ENCODE data around the gene TMEM26. TPM values are rescaled to one million over a fixed set of nuclear protein-coding genes. Genes with fewer than 3 reads are reported as not detected.

Gene TMEM26
- total and polyA plus RNA-seq, 2 of the 13 experiments (the other 11 are each of a cell fraction or from before 2014, with no cell fraction given), result not detected

DNA sequence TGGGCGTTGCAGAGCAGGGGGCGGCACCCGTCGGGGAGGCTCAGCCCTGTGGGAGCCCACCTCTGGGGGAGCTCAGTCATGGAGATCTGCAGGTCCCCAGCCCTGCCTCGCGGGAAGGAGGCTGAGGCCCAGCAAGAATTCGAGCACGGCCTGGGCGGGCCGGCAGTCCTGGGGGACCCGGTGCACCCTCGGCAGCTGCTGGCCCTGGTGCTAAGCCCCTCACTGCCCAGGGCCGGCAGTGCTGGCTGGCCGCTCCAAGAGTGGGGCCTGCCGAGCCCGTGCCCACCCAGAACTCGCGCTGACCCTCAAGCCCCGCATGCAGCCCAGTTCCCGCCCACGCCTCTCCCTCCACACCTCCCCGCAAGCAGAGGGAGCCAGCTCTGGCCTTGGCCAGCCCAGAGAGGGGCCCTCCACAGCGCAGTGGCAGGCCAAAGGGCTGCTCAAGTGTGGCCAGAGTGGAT, 76.2 kb downstream of the TMEM26 start (continued):
- TF ChIP-seq, protein P1, sequence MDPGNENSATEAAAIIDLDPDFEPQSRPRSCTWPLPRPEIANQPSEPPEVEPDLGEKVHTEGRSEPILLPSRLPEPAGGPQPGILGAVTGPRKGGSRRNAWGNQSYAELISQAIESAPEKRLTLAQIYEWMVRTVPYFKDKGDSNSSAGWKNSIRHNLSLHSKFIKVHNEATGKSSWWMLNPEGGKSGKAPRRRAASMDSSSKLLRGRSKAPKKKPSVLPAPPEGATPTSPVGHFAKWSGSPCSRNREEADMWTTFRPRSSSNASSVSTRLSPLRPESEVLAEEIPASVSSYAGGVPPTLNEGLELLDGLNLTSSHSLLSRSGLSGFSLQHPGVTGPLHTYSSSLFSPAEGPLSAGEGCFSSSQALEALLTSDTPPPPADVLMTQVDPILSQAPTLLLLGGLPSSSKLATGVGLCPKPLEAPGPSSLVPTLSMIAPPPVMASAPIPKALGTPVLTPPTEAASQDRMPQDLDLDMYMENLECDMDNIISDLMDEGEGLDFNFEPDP (CRISPR knock-in tag; conservative IDR thresholded peaks at IDR 0.05), result no peak

DNA sequence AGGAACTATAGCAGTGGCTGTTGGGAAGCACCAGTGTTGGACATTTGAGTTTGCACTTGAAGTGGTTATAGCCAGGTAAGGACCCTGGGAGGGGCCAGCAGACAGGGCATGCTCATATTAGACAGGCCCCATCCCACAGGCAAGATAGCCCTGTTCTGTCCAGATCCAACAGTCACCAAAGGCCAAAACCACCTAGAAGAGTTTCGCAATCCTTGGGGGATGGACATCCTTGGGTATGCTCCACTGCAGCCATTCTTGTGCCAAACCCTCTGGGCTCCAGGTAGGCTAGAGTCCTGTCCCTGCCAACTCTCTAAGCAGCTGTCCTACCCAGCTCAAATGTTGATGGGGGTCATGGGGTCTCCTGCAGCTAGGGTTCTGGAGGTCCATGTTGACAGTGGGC, 76.8 kb downstream of the TMEM26 start:
- 0% methylated on average over 1 of the region's 1 CpG for WGBS (ENCODE audit: low lambda C conversion rate)
- Histone ChIP-seq H3K4me1 (ENCODE audit: insufficient read depth, low read length) (no peaks in the 10 kb centered on the region), H3K9me3 (ENCODE audit: low read length) (no peaks in the 10 kb centered on the region), H3K4me3 (replicated peaks in 1 of 3; ENCODE audit: insufficient read depth in 1 of 3, low read depth in 2 of 3, low read length in 3 of 3) (no peak overlapping the region), H3K9ac (ENCODE audit: insufficient read depth, low read depth, low read length) (no peak overlapping the region), H3K36me3 (replicated peaks in 1 of 2; ENCODE audit: control insufficient read depth in 1 of 2, insufficient read depth in 2 of 2, low read length in 2 of 2) (no peaks in the 10 kb centered on the region), H3K4me2 (ENCODE audit: low read depth, low read length) (no peak overlapping the region), H3K79me2 (ENCODE audit: insufficient read depth, low read length) (no peaks in the 10 kb centered on the region), H3K27me3 (ENCODE audit: control insufficient read depth in 1 of 2, insufficient read depth in 2 of 2, low read length in 2 of 2) (no peaks in the 10 kb centered on the region), H2AFZ (ENCODE audit: low read length) (no peak overlapping the region), H3K27ac (ENCODE audit: extremely low read length, insufficient read depth, low read length) (no peak overlapping the region), H4K20me1 (ENCODE audit: insufficient read depth, low read length) (no peaks in the 10 kb centered on the region)
- ChIA-PET CTCF (ENCODE audit: low intra/inter-chr PET ratio, low total read pairs) (no interaction called here), POLR2A (no interaction called here)
- DNase-seq (ENCODE audit: low spot score) (no peak), ATAC-seq (no peak), FAIRE-seq (no peak)
- no TSS peak for BruUV-seq (replicated peaks)
- TF ChIP-seq TBX3 (IDR thresholded peaks at IDR 0.05; ENCODE audit: borderline replicate concordance) (no peak), CEBPB (IDR thresholded peaks at IDR 0.05; ENCODE audit: borderline replicate concordance, low read depth, low read length) (0 out of 2 replicates have a peak, but pooled peaks have one; percentile 40)
- in situ Hi-C loops (cut with HindIII; ENCODE audit: extremely low pct_ligation_motif_present, low pct_unique_long_range_greater_than_20kb), result no loop called here
- intact Hi-C loops (cut with micrococcal nuclease; ENCODE audit: unreplicated experiment), result no loop called here

DNA sequence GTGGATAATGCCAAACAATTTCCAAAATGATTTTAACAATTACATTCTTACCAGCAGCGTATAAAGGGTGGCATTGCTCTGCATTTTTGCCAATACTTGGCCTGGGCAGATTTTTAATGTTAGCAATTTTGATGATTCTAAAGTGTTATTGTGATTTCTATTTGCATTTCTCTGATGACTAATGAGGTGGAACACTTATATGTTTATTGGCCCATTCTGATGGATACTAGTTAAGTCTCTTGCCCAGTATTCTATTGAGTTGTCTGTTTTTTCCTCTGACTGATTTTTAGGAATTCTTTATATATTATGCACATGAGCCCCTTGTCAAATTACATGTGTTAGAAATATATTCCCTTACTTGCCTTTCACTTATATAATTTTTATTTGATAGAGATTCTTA, 86.8 kb downstream of the TMEM26 start:
- intact Hi-C loops (cut with micrococcal nuclease; ENCODE audit: unreplicated experiment) (no loop called here), in situ Hi-C loops (cut with HindIII; ENCODE audit: extremely low pct_ligation_motif_present, low pct_unique_long_range_greater_than_20kb) (no loop called here)
- H3K36me3 ChIP-seq (replicated peaks in 1 of 2; ENCODE audit: control insufficient read depth in 1 of 2, insufficient read depth in 2 of 2, low read length in 2 of 2), result no peaks in the 10 kb centered on the region
- WGBS (ENCODE audit: low lambda C conversion rate), result 7% methylated on average over 1 of the region's 1 CpG
- H3K27me3 ChIP-seq (ENCODE audit: control insufficient read depth in 1 of 2, insufficient read depth in 2 of 2, low read length in 2 of 2), result no peaks in the 10 kb centered on the region
- no peak overlapping the region for H3K27ac ChIP-seq (ENCODE audit: extremely low read length, insufficient read depth, low read length)
- no peaks in the 10 kb centered on the region for H3K79me2 ChIP-seq (ENCODE audit: insufficient read depth, low read length)
- no peaks in the 10 kb centered on the region for H4K20me1 ChIP-seq (ENCODE audit: insufficient read depth, low read length)
- POLR2A ChIA-PET, result no interaction called here
- no peak for ATAC-seq
- no peak overlapping the region for H3K4me2 ChIP-seq (ENCODE audit: low read depth, low read length)
- no peak overlapping the region for H3K4me3 ChIP-seq (replicated peaks in 1 of 3; ENCODE audit: insufficient read depth in 1 of 3, low read depth in 2 of 3, low read length in 3 of 3)
- no peak for FAIRE-seq
- H2AFZ ChIP-seq (ENCODE audit: low read length), result no peak overlapping the region
- DNase-seq (ENCODE audit: low spot score), result no peak
- BruUV-seq (replicated peaks), result no TSS peak
- no peaks in the 10 kb centered on the region for H3K4me1 ChIP-seq (ENCODE audit: insufficient read depth, low read length)
- H3K9me3 ChIP-seq (ENCODE audit: low read length), result no peaks in the 10 kb centered on the region
- no peak overlapping the region for H3K9ac ChIP-seq (ENCODE audit: insufficient read depth, low read depth, low read length)
- CTCF ChIA-PET (ENCODE audit: low intra/inter-chr PET ratio, low total read pairs), result no interaction called here
- TF ChIP-seq ZNF3 (CRISPR knock-in tag; IDR thresholded peaks at IDR 0.05), result no peak
- no peak for TF ChIP-seq CBX1 (IDR thresholded peaks at IDR 0.05; ENCODE audit: low read depth)
- TF ChIP-seq TBX2 (CRISPR knock-in tag; IDR thresholded peaks at IDR 0.05; ENCODE audit: borderline replicate concordance), result no peak
- no peak for TF ChIP-seq REXO4 (CRISPR knock-in tag; IDR thresholded peaks at IDR 0.05; ENCODE audit: borderline replicate concordance)
- TF ChIP-seq SAFB2 (CRISPR knock-in tag; IDR thresholded peaks at IDR 0.05; ENCODE audit: borderline replicate concordance, low read depth), result no peak
- TF ChIP-seq PRPF4 (IDR thresholded peaks at IDR 0.05; ENCODE audit: low read depth, low read length, poor library complexity, severe bottlenecking), result no peak
- TF ChIP-seq TRIM24 (CRISPR knock-in tag; IDR thresholded peaks at IDR 0.05), result no peak
- TF ChIP-seq NBN (conservative IDR thresholded peaks at IDR 0.05), result no peak
- no peak for TF ChIP-seq ZNF589 (CRISPR knock-in tag; conservative IDR thresholded peaks at IDR 0.05)
- no peak for TF ChIP-seq TEAD3 (CRISPR knock-in tag; optimal IDR thresholded peaks at IDR 0.05; ENCODE audit: borderline replicate concordance)
- no peak for TF ChIP-seq ATF6 (CRISPR knock-in tag; conservative IDR thresholded peaks at IDR 0.05)
- no peak for TF ChIP-seq ZNF598 (CRISPR knock-in tag; IDR thresholded peaks at IDR 0.05; ENCODE audit: borderline replicate concordance)
- TF ChIP-seq ZNF468 (CRISPR knock-in tag; IDR thresholded peaks at IDR 0.05), result no peak
